BLaER1 (cell line): Measurements from ENCODE around the gene TENT5C.

Source experiments
- H3K27ac ChIP-seq: shearing (Covaris generic); formaldehyde crosslinking; 2 replicates; pipeline ENCODE4 v1.8.1; 2022
- H3K27me3 ChIP-seq: shearing (Covaris generic); formaldehyde crosslinking; 2 replicates; pipeline ENCODE4 v1.8.1; 2022
- H3K36me3 ChIP-seq: shearing (Covaris generic); formaldehyde crosslinking; 2 replicates; pipeline ENCODE4 v1.8.1; 2022
- H3K4me1 ChIP-seq: shearing (Covaris generic); formaldehyde crosslinking; 2 replicates; pipeline ENCODE4 v1.8.1; 2022
- H3K4me2 ChIP-seq: shearing (Covaris generic); formaldehyde crosslinking; 2 replicates; pipeline ENCODE4 v1.8.1; 2022
- H3K4me3 ChIP-seq: shearing (Covaris generic); formaldehyde crosslinking; 2 replicates; pipeline ENCODE4 v1.8.1; 2022
- H3K9ac ChIP-seq: shearing (Covaris generic); formaldehyde crosslinking; 2 replicates; pipeline ENCODE4 v1.8.1; 2022
- H3K9me3 ChIP-seq: shearing (Covaris generic); formaldehyde crosslinking; 2 replicates; pipeline ENCODE4 v1.8.1; 2022
- H4K20me1 ChIP-seq: shearing (Covaris generic); formaldehyde crosslinking; 2 replicates; pipeline ENCODE4 v1.8.1; 2022
- Cebpa-rat ChIP-seq: shearing (Covaris generic); IDR thresholded peaks from 2 replicates; pipeline ENCODE4 v1.8.1; 2022

The TENT5C gene

DNA sequence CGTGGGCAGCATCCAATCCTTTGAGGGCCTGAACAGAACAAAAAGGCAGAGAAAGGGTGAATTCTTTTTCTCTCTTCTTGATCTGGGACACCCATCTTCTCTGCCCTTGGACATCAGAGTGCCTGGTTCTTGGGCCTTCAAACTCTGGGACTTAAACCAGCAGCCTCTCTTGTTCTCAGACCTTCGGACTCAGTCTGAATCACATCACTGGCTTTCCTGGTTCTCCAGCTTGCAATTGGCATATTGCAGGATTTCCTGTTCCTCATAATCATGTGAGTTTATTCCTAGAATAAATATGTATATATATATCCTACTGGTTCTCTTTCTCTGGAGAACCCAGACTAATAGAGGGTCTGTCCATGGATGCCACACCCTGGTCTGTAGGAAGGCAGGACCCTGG, 16.3 kb upstream of the TENT5C start:
- no peaks in the 10 kb centered on the region for H4K20me1 ChIP-seq
- H3K27ac ChIP-seq, result no peak overlapping the region
- H3K4me2 ChIP-seq, result no peak overlapping the region
- H3K27me3 ChIP-seq, result no peaks in the 10 kb centered on the region
- no peaks in the 10 kb centered on the region for H3K4me1 ChIP-seq
- no peak overlapping the region for H3K9ac ChIP-seq
- no peaks in the 10 kb centered on the region for H3K36me3 ChIP-seq
- no peaks in the 10 kb centered on the region for H3K9me3 ChIP-seq
- no peak for TF ChIP-seq Cebpa-rat
- H3K4me3 ChIP-seq, result no peak overlapping the region

DNA sequence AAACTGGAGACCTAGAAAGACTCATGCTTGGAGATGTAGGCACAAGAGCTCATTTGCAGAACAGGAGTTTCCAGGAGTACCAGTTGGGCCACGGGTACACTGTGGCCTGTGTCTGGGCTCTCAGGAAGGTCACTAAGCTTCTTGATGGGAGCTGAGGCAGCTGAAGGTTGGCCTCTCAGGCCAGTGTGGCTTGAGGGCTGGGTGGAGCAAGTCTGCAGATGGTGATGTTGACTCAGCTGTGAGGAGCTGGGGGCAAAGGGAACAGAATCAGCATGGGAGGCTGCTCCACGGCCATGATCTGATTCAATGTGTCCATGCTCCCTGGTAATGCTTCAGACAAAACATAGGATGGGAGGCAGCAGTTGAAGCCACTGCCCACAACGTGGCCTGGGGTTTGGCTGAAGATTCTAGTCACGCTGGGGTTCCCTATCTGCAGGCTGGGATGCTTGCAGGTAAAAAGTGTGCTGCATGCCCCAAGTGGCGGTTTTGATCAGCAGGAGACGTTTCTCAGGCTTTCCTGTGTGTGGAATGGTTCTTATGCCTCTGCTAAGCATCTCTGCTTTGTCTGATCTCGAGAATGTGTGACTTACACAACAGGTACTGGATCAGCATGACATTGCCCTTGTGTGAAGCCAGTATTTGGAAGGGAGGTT, 15.4 kb upstream of the TENT5C start:
- Histone ChIP-seq H3K27me3 (no peaks in the 10 kb centered on the region), H4K20me1 (no peaks in the 10 kb centered on the region), H3K36me3 (no peaks in the 10 kb centered on the region), H3K9ac (no peak overlapping the region), H3K9me3 (no peaks in the 10 kb centered on the region), H3K27ac (no peak overlapping the region), H3K4me2 (no peak overlapping the region), H3K4me1 (no peaks in the 10 kb centered on the region), H3K4me3 (no peak overlapping the region)
- TF ChIP-seq Cebpa-rat, result no peak

DNA sequence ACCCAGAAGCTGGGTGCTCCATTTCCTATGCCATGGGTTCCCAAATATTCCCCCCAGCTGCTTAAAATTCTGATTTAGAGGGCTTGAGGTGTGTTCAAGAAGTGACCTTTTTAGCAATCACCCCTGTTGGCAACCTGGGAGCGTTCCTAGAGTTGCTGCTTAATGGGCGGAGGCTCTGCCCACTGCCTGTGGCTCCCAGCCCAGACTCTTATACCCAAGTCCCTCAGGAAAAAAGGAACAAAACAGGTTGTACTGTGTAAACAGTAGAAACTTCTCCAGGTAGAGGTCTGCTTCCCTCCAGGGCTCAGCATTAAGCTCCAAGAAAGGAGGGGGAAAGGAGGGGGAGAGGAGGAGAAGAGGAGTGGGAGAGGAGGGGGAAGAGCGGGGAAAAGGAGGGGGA, 14.6 kb upstream of the TENT5C start:
- Histone ChIP-seq H3K4me1 (no peaks in the 10 kb centered on the region), H3K27ac (no peak overlapping the region), H3K9me3 (no peaks in the 10 kb centered on the region), H3K4me2 (no peak overlapping the region), H4K20me1 (no peaks in the 10 kb centered on the region), H3K9ac (no peak overlapping the region), H3K4me3 (no peak overlapping the region), H3K36me3 (no peaks in the 10 kb centered on the region), H3K27me3 (no peaks in the 10 kb centered on the region)
- TF ChIP-seq Cebpa-rat, result no peak

DNA sequence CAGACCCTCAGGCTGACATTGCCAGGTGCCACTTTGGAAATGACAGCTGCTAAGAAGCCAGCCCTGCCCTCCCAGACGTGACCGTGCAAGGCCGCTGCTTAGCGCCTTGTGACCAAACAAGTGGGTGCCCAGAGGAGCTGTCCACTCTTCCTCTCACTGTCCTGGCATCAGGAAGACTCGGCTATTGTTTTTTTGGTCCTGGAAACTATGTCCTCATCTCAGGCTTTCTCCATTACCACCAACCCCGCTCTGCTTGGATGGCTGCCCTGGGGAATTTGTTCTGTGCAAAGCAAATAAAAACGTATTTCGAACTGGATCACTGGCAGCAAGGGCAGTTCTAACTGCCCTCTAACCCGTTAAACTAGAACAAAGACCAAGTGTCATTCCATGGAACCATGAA, 13.7 kb upstream of the TENT5C start:
- Histone ChIP-seq H3K9ac (no peak overlapping the region), H3K4me1 (no peaks in the 10 kb centered on the region)
- no peak for TF ChIP-seq Cebpa-rat

DNA sequence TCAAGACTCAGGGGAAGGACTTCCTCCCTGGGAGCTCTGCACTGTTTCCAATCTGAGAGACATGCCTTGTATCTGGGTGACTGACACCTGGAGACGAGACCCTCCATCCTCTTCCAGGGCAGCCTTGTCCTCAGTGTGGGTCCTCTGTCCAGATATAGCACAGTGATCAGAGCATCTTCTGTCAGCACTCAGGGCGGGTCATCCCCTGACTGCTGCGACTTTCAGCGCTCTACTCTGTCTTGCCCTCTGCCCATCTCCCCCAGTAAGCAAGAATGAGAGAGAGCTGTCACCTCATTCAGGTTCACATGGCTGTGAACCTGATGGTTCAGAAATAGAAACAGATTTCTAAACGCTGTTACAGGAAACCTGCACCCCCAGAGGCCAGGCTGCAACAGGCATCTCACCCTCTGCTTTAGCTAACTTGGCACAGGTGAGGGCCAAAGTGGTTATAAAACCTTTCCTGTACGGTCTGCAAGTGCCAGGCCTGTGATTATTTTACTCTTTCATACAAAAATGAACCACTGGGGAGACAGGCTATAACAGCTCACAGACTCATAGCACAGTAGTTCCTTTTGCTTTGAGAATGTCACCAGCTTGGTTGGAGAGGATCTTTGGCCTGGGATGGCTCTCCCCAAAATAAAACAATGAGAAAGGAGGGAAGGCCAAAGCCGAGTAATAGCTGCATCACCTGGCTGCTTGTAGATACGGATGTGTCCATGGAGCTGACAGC, 11.4 kb upstream of the TENT5C start:
- no peaks in the 10 kb centered on the region for H3K36me3 ChIP-seq
- no peak overlapping the region for H3K9ac ChIP-seq
- no peaks in the 10 kb centered on the region for H3K9me3 ChIP-seq
- H3K27ac ChIP-seq, result no peak overlapping the region
- no peaks in the 10 kb centered on the region for H3K27me3 ChIP-seq
- TF ChIP-seq Cebpa-rat, result no peak
- H3K4me3 ChIP-seq, result no peak overlapping the region
- no peaks in the 10 kb centered on the region for H4K20me1 ChIP-seq
- H3K4me1 ChIP-seq, result no peaks in the 10 kb centered on the region
- H3K4me2 ChIP-seq, result no peak overlapping the region

More for the DNA sequence above, 13.7 kb upstream of the TENT5C start:
- Histone ChIP-seq H3K4me3 (no peak overlapping the region), H3K27ac (no peak overlapping the region), H4K20me1 (no peaks in the 10 kb centered on the region), H3K9me3 (no peaks in the 10 kb centered on the region), H3K36me3 (no peaks in the 10 kb centered on the region), H3K27me3 (no peaks in the 10 kb centered on the region), H3K4me2 (no peak overlapping the region)

DNA sequence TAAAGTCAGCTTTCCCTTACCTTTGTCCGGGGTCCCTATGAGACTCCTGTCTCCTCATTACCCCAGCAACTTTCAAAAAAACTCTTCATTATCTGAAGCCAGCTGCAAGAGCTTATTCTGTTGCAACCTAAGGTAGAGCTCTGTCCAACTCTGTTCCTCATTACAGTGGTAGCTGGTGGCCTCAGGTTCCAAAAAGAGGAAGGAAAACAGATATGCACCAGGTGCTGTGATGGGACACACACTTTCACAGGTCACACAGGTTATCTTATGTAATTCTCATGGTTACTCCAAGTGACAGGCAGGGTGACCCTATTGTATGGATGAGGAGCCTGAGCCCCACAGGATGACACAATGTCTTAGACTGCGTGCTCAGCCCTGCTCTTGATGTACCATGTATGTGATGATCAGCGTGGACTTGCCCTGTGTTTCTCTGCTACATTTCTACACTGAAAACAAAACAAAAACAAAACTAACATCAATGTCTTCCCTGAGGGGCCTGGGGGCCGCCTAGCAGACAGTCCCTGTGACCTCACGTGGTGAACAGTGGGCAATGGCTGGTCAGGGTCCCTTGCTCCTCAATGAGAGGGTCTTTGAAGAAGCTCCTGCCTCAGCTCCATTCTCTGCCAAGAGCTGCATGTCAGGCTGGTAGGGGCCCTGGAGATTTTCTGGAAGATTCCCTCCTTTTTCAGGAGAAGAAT, 9.7 kb upstream of the TENT5C start:
- Histone ChIP-seq H3K4me1 (no peaks in the 10 kb centered on the region), H3K36me3 (no peaks in the 10 kb centered on the region), H3K9ac (no peak overlapping the region), H3K27me3 (no peaks in the 10 kb centered on the region), H3K9me3 (no peaks in the 10 kb centered on the region), H3K4me2 (no peak overlapping the region), H4K20me1 (no peaks in the 10 kb centered on the region), H3K4me3 (no peak overlapping the region), H3K27ac (no peak overlapping the region)
- no peak for TF ChIP-seq Cebpa-rat

DNA sequence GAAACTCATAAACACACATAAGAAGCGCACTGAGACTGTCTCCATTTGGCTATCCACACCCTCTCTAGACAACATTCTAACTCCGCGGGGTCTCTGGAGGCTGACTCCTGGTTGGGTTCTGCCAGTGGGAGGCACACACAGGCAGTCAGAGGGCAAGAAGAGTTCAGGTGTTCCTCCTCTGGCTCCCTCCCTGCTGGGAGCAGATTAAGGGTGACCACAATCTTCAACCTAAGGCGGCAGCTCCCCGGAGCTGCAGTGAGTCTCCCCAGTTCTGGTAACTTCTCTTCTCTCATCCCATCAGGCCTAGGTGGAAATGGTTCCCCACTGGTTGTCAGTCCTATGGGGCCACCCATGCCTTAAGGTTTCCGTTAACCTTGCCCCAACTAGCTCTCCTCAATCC, 7.4 kb upstream of the TENT5C start:
- no peaks in the 10 kb centered on the region for H3K9me3 ChIP-seq
- no peaks in the 10 kb centered on the region for H3K36me3 ChIP-seq
- no peaks in the 10 kb centered on the region for H3K4me1 ChIP-seq
- no peaks in the 10 kb centered on the region for H4K20me1 ChIP-seq
- H3K4me2 ChIP-seq, result no peak overlapping the region
- H3K27me3 ChIP-seq, result no peaks in the 10 kb centered on the region
- no peak for TF ChIP-seq Cebpa-rat
- no peak overlapping the region for H3K27ac ChIP-seq
- H3K9ac ChIP-seq, result no peak overlapping the region
- H3K4me3 ChIP-seq, result no peak overlapping the region

DNA sequence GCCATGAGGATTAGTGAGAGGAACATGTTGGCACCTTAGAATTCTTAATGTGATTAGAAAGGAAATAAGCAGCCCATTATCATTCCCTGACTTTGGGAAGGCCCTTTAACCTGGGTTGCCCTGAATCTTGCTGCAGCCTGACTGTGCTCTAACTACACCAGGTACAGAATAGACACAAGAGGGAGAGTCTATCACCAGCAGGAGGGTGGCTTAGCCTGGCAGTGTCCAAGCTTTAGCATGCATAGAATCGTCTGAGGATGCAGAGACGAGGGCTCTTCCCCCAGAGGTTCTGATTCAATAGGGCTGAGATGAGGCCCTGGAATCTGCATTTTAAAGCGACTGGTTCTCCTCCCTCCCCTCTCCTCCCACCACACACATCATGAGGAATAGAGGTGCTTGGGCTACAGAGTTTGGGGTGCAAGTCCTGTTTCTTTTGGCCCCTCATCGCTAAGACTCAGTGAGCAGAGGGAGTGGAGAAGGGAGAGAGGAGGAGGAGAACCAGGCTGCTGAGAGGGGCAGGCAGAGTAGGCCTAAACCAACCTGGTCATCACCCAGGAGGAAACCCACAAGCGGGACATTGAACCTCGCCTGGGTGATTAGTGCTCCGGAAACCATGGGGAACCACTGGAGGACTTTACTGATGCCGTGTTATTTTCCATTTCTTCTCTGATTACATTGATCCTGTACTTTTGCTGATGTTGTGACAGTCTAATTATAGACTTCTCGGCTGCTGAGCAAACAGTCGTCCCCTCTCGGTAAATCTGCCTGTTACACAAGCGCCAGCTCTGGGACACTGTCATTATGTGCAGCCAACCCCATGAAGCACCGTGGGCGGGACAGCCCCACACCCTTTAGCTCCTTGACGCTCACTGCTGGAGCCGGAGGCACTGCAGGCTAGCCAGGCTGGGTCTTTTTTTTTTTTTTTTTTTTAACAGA, 6.3 kb upstream of the TENT5C start:
- Histone ChIP-seq H4K20me1 (no peaks in the 10 kb centered on the region), H3K27me3 (peaks cover 1% of the 10 kb centered on the region; the same call in 1 of the 2 replicates), H3K36me3 (no peaks in the 10 kb centered on the region), H3K4me2 (no peak overlapping the region), H3K27ac (no peak overlapping the region), H3K9ac (no peak overlapping the region), H3K4me1 (no peaks in the 10 kb centered on the region), H3K4me3 (no peak overlapping the region), H3K9me3 (no peaks in the 10 kb centered on the region)
- no peak for TF ChIP-seq Cebpa-rat

DNA sequence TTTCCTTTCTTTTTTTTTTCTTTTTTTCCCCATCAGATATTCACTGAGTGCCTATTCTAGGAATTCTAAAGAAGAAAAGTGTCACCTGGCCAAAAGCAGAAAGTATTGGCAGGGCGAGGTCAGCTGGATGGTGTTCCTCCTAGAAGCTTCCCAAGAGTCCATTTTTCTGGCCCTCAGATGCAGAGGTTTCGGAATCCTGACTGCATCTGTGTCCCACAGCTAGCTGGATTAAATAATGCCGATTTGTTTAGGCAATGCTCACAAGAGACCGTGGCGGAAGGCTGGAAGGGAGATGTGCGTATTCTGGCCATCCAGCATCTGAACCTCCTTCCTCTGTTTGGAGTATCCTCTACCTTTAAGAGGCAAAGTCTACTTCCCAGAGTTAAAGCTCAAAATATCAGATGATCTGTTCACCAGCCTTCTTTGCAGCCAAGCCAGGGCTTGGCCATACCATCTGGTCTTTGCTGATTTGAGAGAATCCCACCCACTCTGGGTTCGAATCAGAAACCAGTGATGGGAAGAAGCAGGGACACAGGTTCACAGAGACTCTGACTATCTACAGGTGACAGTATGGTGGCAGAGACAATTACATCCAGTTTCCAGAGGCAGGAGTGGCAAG, 5.4 kb upstream of the TENT5C start:
- no peaks in the 10 kb centered on the region for H3K9me3 ChIP-seq

More for the DNA sequence above, 5.4 kb upstream of the TENT5C start:
- Histone ChIP-seq H3K27ac (no peak overlapping the region), H4K20me1 (no peaks in the 10 kb centered on the region), H3K27me3 (peaks cover 8% of the 10 kb centered on the region; the same call in 1 of the 2 replicates), H3K36me3 (no peaks in the 10 kb centered on the region), H3K9ac (no peak overlapping the region), H3K4me1 (peaks cover 6% of the 10 kb centered on the region), H3K4me3 (no peak overlapping the region), H3K4me2 (no peak overlapping the region)
- no peak for TF ChIP-seq Cebpa-rat
